ENCODE data around the gene CPVL.

Gene CPVL

GRCh38 chr7:29150856-29151255 is 4.5 kb upstream of the CPVL start:
- no peak for DNase-seq

DNA sequence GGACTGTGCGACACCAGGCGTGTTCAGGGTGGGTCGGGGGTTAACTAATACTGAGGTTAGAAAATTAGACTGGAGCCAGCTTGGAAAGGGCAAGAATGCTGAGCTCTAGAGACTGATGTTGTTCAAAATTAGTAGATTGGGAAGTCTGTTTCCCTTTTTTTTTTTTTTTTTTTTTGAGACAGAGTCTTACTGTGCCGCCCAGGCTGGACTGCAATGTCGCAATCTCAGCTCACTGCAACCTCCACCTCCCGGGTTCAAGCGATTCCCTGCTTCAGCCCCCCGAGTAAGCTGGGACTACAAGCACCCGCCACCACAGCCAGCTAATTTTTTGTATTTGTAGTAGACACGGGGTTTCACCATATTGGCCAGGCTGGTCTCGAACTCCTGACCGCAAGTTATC is 2.7 kb upstream of the CPVL start:
- DNase-seq = no peak

DNA sequence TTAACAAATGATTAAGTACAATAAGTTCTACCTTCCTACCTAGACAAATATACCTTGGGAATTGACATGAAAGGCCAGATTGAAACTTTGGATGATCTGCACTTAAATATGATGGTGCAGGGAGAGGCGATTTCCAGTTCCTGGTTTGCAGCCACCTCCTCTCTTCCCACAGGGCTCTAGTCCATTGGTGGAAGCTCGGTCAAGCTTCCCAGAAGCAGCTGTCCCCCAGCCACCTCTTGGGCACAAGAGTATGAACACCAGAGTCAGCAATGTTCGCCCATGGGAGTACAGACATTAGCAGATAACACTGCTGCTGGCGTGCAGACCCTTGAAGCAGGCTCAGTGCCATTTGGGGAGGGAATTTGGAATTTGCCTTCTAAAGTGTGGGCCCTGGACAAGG is 1.5 kb upstream of the CPVL start:
- no peak for DNase-seq

- DNase-seq = no peak
Observed at GRCh38 chr7:29146888-29147609, 712 bp upstream of the CPVL start.

DNA sequence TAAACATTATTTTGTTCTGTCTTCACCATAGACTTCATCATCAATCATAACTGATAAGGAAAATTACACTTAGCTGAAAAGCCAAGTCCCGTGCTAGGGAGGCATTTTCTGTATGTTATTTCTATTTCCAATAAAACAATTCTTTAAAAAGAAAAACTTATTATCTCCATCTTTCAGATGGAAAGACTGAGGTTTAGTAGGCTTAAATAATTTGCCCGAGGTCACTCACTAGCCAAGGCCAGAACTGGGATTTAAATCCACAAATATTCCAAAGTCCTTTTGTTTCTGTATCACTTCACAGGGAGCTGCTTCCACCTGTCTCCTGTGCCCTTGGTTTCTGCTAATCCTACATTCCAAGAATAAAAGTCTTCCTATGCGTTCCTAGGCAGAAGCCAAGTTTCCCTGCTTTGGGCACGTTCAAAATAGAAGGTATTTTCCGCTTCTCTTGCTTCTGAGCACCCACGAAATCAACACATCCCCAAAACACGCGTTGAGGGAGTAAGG is 732 bp downstream of the CPVL start:
- DNase-seq = no peak

- DNase-seq = no peak
Observed at GRCh38 chr7:29143751-29144150, 2.6 kb downstream of the CPVL start.

DNA sequence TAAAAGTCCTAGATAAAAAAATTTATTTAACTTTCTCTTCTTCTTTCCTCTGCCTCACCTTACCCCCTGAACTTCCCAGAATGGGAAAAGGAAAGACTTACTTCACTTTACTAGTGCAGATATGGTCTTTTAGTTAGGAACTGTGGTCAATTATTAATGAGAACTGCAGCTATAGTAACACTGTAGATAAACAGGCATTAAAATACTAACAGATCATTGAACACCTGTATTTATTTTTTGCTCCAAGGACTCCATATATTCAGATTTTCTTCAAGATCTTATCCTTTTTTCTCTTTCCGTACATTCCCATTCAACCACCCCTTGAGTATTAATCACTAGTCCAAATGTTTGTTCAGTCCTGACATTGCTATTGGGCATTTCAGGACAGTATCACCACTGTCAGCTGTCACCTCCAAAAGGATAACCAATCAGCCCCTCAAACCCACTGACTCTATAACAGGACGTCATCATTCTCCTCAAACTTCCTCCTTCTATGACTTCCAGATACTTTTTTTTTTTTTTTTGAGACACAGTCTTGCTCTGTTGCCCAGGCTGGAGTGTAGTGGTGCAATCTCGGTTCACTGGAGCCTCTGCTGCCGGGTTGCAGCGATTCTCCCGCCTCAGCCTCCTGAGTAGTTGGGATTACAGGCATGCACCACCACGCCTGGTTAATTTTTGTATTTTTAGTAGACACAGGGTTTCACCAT is 4.2 kb downstream of the CPVL start:
- DNase-seq = no peak

GRCh38 chr7:29140873-29141468 is 5.4 kb downstream of the CPVL start:
- no peak for DNase-seq

- DNase-seq = no peak
Observed at GRCh38 chr7:29139796-29140195, 6.5 kb downstream of the CPVL start.

DNA sequence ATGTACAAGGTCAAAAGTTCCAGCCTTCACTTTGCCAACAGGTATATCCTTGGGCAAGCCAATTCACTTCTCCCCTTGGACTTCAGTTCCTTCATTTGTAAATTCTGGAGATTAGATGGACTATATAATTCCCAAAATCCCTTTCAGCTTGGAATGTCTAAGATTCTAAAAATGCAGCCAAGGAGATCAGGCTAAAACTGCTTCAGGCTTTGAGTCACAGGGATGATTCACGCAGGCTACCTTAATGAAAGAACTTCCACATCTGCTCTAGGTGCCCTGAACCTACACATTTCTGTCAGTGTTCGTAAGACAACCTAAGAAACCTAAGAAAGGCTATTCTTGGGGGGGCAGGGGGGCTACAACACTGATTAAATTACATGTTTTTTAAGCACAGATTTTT is 7.1 kb downstream of the CPVL start:
- DNase-seq = no peak

GRCh38 chr7:29138588-29138987 is 7.7 kb downstream of the CPVL start:
- DNase-seq = no peak

DNA sequence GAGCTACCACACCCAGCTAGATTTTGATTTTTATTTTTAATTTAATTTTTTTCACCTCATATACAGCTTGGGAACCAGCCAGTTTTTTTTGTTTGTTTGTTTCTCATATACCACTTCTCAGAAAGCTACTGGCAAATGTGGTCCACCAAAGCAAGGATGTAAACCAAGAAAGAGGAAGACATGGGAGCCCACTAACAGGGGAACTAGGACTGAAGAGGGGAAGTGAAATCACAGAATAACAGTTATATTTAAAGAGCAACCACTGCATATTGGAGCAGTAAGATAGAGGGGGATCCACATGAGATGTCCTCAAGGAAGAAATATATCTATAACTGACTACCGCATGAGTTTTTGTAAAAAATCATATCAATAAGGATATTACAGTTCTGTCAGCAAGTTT is 10.5 kb downstream of the CPVL start:
- no peak for DNase-seq

DNA sequence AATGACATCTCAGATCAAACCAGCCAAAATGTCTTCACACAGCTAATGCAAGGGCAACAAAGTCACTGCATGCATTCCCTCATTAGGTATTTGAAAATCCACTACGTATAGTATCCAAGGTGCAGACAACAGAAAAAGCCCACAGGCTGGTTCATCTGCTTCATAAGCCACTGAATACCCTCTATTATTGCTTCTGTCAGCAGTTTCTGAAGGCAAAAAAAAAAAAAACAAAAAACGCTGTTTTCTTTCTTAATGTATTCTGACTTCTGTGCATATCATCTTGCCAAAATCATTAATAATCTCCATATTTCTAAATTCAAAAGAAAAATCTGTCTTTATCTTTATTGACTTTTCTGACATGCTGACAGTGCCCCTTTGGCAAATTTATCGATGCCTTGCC is 13.4 kb downstream of the CPVL start:
- DNase-seq = no peak

DNA sequence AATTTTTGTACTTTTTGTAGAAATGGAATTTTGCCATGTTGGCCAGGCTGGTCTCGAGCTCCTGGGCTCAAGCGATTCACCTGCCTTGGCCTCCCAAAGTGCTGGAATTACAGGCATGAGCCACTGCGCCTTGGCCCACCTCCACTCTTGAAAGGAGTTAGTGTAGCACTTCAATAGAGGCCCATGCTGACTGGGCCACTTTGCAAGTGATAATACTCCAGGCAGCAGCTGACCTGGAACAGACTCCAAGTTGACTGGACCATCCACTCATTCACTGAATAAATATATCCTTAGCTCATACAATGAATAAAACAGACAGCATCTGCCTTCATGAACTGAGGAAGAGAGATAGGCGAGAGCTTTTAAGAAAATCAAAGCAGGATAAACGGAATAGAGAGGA is 14.7 kb downstream of the CPVL start:
- DNase-seq = no peak

- DNase-seq = no peak
Observed at GRCh38 chr7:29130096-29130495, 16.2 kb downstream of the CPVL start.

- DNase-seq = no peak
Observed at GRCh38 chr7:29127527-29127926, 18.8 kb downstream of the CPVL start.

DNA sequence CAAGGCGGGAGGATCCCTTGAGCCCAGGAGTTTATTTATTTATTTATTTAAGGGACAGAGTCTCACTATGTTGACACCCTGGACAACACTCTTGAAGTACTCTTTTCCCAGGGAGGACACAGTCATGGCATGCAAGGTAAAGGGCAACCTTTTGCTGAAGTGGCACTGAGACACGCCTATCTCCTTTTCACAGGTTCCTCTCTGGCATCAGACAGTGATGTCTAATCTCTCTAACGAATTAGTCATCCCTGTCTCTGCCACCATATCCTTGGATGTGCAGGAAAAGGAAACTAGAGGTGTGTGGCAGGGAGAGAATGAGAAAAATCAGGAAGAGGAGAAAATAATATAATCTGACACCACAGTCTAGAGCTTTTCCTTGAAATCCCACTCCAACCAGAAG is 19.5 kb downstream of the CPVL start:
- no peak for DNase-seq

DNA sequence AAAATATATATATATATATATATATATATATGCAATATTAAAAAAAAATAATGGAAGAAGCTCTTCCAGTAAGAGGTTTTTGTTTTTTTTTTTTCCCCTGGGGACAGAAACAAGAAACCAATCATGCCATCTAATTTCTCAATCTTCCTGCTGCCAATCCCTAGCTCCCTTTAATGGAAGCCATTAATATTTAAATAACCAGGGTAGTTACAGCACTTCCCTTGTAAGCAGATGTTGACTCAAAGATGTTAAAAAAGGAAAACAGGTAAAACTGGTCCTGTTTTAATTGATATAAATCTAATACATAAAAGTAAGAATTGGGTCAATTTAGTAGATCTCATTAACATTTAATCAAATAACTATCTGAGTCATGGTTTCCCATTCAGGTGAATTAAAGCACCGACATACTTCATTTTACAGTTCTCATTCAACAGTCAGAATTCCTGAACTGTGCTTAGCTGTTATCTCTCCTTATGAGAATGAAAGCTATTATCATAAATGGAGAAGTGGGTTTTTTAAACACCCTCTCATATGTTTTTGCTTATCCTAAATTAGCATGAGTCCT is 22.6 kb downstream of the CPVL start:
- no peak for DNase-seq

DNA sequence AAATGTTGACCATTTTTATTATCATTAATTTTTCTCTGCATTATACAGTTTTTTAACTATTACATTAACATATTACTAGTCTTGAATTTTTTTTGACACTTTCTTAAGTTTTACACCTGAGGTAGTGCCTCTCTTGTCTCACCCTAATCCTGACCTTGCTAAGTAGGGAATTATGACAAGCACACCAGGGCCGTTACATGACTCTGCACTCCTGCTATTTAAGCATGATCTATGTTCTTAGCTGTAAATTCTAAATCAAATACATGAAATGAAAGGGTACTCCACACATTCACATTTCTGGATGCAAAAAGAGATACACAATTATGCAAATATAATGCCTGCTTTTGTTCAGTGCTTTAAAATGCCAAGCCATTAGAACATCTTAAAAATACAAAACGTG is 23.6 kb downstream of the CPVL start:
- DNase-seq = no peak

- no peak for DNase-seq
Observed at GRCh38 chr7:29122081-29122480, 24.3 kb downstream of the CPVL start.

GRCh38 chr7:29120955-29121354 is 25.4 kb downstream of the CPVL start:
- DNase-seq = no peak

DNA sequence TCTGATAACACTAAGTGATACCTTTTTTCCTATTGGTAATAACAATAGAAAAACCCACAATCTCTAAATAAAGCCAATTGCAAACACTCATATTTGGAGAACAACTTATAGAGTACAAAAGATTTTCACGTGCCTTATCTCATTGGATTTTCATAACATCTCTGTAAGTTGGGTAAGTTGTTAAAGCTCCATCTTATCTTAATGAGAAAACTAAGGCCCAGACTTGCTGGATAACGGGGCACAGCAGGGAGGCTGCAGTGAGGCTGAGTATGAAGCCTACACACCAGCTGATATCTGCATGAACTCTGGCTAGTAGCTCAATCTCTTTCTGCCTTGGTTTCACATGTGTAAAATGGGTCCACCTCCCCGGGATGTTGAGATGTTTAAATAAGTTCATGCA is 26.8 kb downstream of the CPVL start:
- DNase-seq = no peak

GRCh38 chr7:29116361-29117200 is 29.8 kb downstream of the CPVL start:
- no peak for DNase-seq
